Mesendoderm (in vitro differentiated cells): Measurements from ENCODE around the gene NOX5.

Experiments used
- DNase-seq: peaks from one replicate; pipeline ENCODE4 v3.0.0; 2013
- H2AK5ac ChIP-seq: 2 replicates; pipeline ENCODE4 v1.6.1; 2013; ENCODE audit warnings: low read length, inconsistent platforms
- H2BK120ac ChIP-seq: 2 replicates; pipeline ENCODE4 v1.6.1; 2013; ENCODE audit warnings: low read depth, mild to moderate bottlenecking, low read length, moderate library complexity, mixed read lengths
- H2BK15ac ChIP-seq: replicated peaks from 2 replicates; pipeline ENCODE4 v1.6.1; 2013; ENCODE audit warnings: low read depth, mild to moderate bottlenecking, moderate library complexity
- H2BK5ac ChIP-seq: 2 replicates; pipeline ENCODE4 v1.6.1; 2013; ENCODE audit warnings: low read length, inconsistent platforms
- H3K18ac ChIP-seq: 2 replicates; pipeline ENCODE4 v1.6.1; 2013; ENCODE audit warnings: mild to moderate bottlenecking, low read length, mixed read lengths
- H3K23ac ChIP-seq: one replicate; pipeline ENCODE4 v1.6.1; 2013; ENCODE audit warnings: low read length
- H3K27ac ChIP-seq: 2 replicates; pipeline ENCODE4 v1.5.1; 2013; ENCODE audit warnings: low read depth, mild to moderate bottlenecking, inconsistent platforms, low read length, moderate library complexity
- H3K27me3 ChIP-seq: 2 replicates; pipeline ENCODE4 v1.6.1; 2013; ENCODE audit warnings: low read length, control low read depth, mild to moderate bottlenecking, inconsistent platforms; ENCODE audit not compliant: insufficient read depth, poor library complexity
- H3K36me3 ChIP-seq: 2 replicates; pipeline ENCODE4 v1.6.1; 2013; ENCODE audit warnings: low read length, inconsistent platforms; ENCODE audit not compliant: control insufficient read depth, insufficient read depth
- H3K4ac ChIP-seq: one replicate; pipeline ENCODE4 v1.6.1; 2013; ENCODE audit warnings: low read depth, mild to moderate bottlenecking, low read length, moderate library complexity
- H3K4me1 ChIP-seq: 2 replicates; pipeline ENCODE4 v1.6.1; 2013; ENCODE audit warnings: low read depth, low read length, inconsistent platforms; ENCODE audit not compliant: control insufficient read depth
- H3K4me2 ChIP-seq: 2 replicates; pipeline ENCODE4 v1.6.1; 2013; ENCODE audit warnings: low read length
- H3K4me3 ChIP-seq: 2 replicates; pipeline ENCODE4 v1.5.1; 2013; ENCODE audit warnings: mild to moderate bottlenecking, low read length
- H3K56ac ChIP-seq: one replicate; pipeline ENCODE4 v1.6.1; 2013; ENCODE audit warnings: low read length
- H3K79me1 ChIP-seq: 2 replicates; pipeline ENCODE4 v1.6.1; 2013; ENCODE audit warnings: low read length, inconsistent platforms
- H3K79me2 ChIP-seq: 2 replicates; pipeline ENCODE4 v1.6.1; 2013; ENCODE audit warnings: mild to moderate bottlenecking, low read length; ENCODE audit not compliant: control insufficient read depth, insufficient read depth
- H3K9ac ChIP-seq: 2 replicates; pipeline ENCODE4 v1.6.1; 2013; ENCODE audit warnings: low read length, inconsistent platforms
- H4K5ac ChIP-seq: one replicate; pipeline ENCODE4 v1.6.1; 2013; ENCODE audit warnings: low read length
- H4K8ac ChIP-seq: one replicate; pipeline ENCODE4 v1.6.1; 2013; ENCODE audit warnings: low read depth, mild to moderate bottlenecking, control low read depth, low read length, moderate library complexity
- WGBS: extraction: QIAGEN DNeasy Blood & Tissue Kit; methylation state at CpG from one replicate; pipeline ENCODE4 v1.1.7; 2013; ENCODE audit warnings: low lambda C conversion rate, missing lambda C conversion rate; ENCODE audit not compliant: insufficient coverage; ENCODE audit errors: extremely low coverage; 5-methylcytosine and 5-hydroxymethylcytosine counted together

The NOX5 gene

GRCh38 chr15:69016021-69016595, 1.6 kb downstream of the NOX5 start:
- no peak overlapping the region for H3K23ac ChIP-seq
- no peaks in the 10 kb centered on the region for H3K36me3 ChIP-seq
- H3K18ac ChIP-seq: no peak overlapping the region
- no peak overlapping the region for H3K9ac ChIP-seq
- H2BK5ac ChIP-seq: no peak overlapping the region
- no peak overlapping the region for H4K5ac ChIP-seq
- H2BK120ac ChIP-seq: no peak overlapping the region
- H3K4me2 ChIP-seq: no peak overlapping the region
- H3K4me1 ChIP-seq: no peaks in the 10 kb centered on the region
- no CpG with 5 or more reads among the region's 5 CpGs for WGBS
- DNase-seq: no peak
- no peak overlapping the region for H3K4ac ChIP-seq
- no peak overlapping the region for H2BK15ac ChIP-seq
- H3K27me3 ChIP-seq: no peaks in the 10 kb centered on the region
- H3K79me2 ChIP-seq: no peaks in the 10 kb centered on the region
- H3K56ac ChIP-seq: no peak overlapping the region
- H3K79me1 ChIP-seq: no peaks in the 10 kb centered on the region
- no peak overlapping the region for H3K4me3 ChIP-seq
- no peak overlapping the region for H2AK5ac ChIP-seq
- no peak overlapping the region for H4K8ac ChIP-seq
- no peak overlapping the region for H3K27ac ChIP-seq

GRCh38 chr15:69017978-69018377, 3.5 kb downstream of the NOX5 start:
- Histone ChIP-seq H3K9ac (no peak overlapping the region), H3K18ac (no peak overlapping the region), H2BK120ac (no peak overlapping the region), H2BK15ac (no peak overlapping the region), H3K4ac (no peak overlapping the region), H2BK5ac (no peak overlapping the region), H3K4me1 (no peaks in the 10 kb centered on the region), H2AK5ac (no peak overlapping the region), H3K36me3 (no peaks in the 10 kb centered on the region), H3K79me2 (no peaks in the 10 kb centered on the region), H3K23ac (no peak overlapping the region), H3K56ac (no peak overlapping the region), H3K27me3 (no peaks in the 10 kb centered on the region), H3K4me2 (no peak overlapping the region), H3K79me1 (no peaks in the 10 kb centered on the region), H4K8ac (no peak overlapping the region), H4K5ac (no peak overlapping the region), H3K27ac (no peak overlapping the region), H3K4me3 (no peak overlapping the region)
- DNase-seq: no peak
- WGBS: no CpG with 5 or more reads among the region's 7 CpGs

- H3K4me2 ChIP-seq: no peak overlapping the region
- H2BK5ac ChIP-seq: no peak overlapping the region
- no peaks in the 10 kb centered on the region for H3K36me3 ChIP-seq
- H4K8ac ChIP-seq: no peak overlapping the region
- no peak overlapping the region for H3K4me3 ChIP-seq
- no CpG with 5 or more reads among the region's 6 CpGs for WGBS
- no peaks in the 10 kb centered on the region for H3K79me2 ChIP-seq
- H3K79me1 ChIP-seq: no peaks in the 10 kb centered on the region
- H3K9ac ChIP-seq: no peak overlapping the region
- no peak overlapping the region for H3K23ac ChIP-seq
- H2BK120ac ChIP-seq: no peak overlapping the region
- H3K27ac ChIP-seq: no peak overlapping the region
- no peak overlapping the region for H4K5ac ChIP-seq
- H3K56ac ChIP-seq: no peak overlapping the region
- DNase-seq: no peak
- no peak overlapping the region for H2BK15ac ChIP-seq
- no peaks in the 10 kb centered on the region for H3K4me1 ChIP-seq
- H2AK5ac ChIP-seq: no peak overlapping the region
- H3K18ac ChIP-seq: no peak overlapping the region
- H3K27me3 ChIP-seq: no peaks in the 10 kb centered on the region
- no peak overlapping the region for H3K4ac ChIP-seq
These were observed 4.5 kb downstream of the NOX5 start for GRCh38 chr15:69018951-69019350.

- no peak for DNase-seq
- no peak overlapping the region for H3K23ac ChIP-seq
- H3K4me3 ChIP-seq: no peak overlapping the region
- H2AK5ac ChIP-seq: no peak overlapping the region
- no peaks in the 10 kb centered on the region for H3K79me2 ChIP-seq
- no peak overlapping the region for H3K27ac ChIP-seq
- no peak overlapping the region for H3K56ac ChIP-seq
- H3K4me1 ChIP-seq: no peaks in the 10 kb centered on the region
- no peak overlapping the region for H3K4ac ChIP-seq
- no peaks in the 10 kb centered on the region for H3K36me3 ChIP-seq
- WGBS: no CpG with 5 or more reads among the region's 2 CpGs
- H2BK5ac ChIP-seq: no peak overlapping the region
- H4K8ac ChIP-seq: no peak overlapping the region
- no peak overlapping the region for H3K9ac ChIP-seq
- H3K27me3 ChIP-seq: no peaks in the 10 kb centered on the region
- no peak overlapping the region for H2BK15ac ChIP-seq
- no peak overlapping the region for H4K5ac ChIP-seq
- no peak overlapping the region for H3K4me2 ChIP-seq
- H2BK120ac ChIP-seq: no peak overlapping the region
- no peak overlapping the region for H3K18ac ChIP-seq
- no peaks in the 10 kb centered on the region for H3K79me1 ChIP-seq
These were observed 7.4 kb downstream of the NOX5 start for GRCh38 chr15:69021895-69022294.

- Histone ChIP-seq H4K5ac (no peak overlapping the region), H3K4me3 (no peak overlapping the region), H3K36me3 (no peaks in the 10 kb centered on the region), H2BK5ac (no peak overlapping the region), H2AK5ac (no peak overlapping the region), H3K4me1 (no peaks in the 10 kb centered on the region), H4K8ac (no peak overlapping the region), H3K27ac (no peak overlapping the region), H2BK120ac (no peak overlapping the region), H3K23ac (no peak overlapping the region), H3K4ac (no peak overlapping the region), H3K79me2 (no peaks in the 10 kb centered on the region), H3K9ac (no peak overlapping the region), H3K27me3 (no peaks in the 10 kb centered on the region), H3K79me1 (no peaks in the 10 kb centered on the region), H3K56ac (no peak overlapping the region), H3K4me2 (no peak overlapping the region), H2BK15ac (no peak overlapping the region), H3K18ac (no peak overlapping the region)
- no peak for DNase-seq
- no CpG with 5 or more reads among the region's 5 CpGs for WGBS
These were observed 10.8 kb downstream of the NOX5 start for GRCh38 chr15:69025320-69025719.

- Histone ChIP-seq H2BK120ac (no peak overlapping the region), H3K9ac (no peak overlapping the region), H3K56ac (no peak overlapping the region), H3K79me2 (no peaks in the 10 kb centered on the region), H2AK5ac (no peak overlapping the region), H4K5ac (no peak overlapping the region), H3K79me1 (no peaks in the 10 kb centered on the region), H3K4me2 (no peak overlapping the region), H3K4me3 (no peak overlapping the region), H3K23ac (no peak overlapping the region), H3K27ac (no peak overlapping the region), H2BK15ac (no peak overlapping the region), H4K8ac (no peak overlapping the region), H3K36me3 (no peaks in the 10 kb centered on the region), H3K4ac (no peak overlapping the region), H3K18ac (peak overlapping the region; percentile 8), H3K27me3 (no peaks in the 10 kb centered on the region), H3K4me1 (no peaks in the 10 kb centered on the region), H2BK5ac (no peak overlapping the region)
- WGBS: no CpG with 5 or more reads among the region's 5 CpGs
- DNase-seq: peak; percentile 37
These were observed 11.9 kb downstream of the NOX5 start for GRCh38 chr15:69026355-69026754.
